B cell (primary cell): Measurements from ENCODE around the gene MAPKAPK3. TPM values are rescaled to one million over a fixed set of nuclear protein-coding genes. Genes with fewer than 3 reads are reported as not detected.

Source experiments
- ATAC-seq: fragments of 200-7000 bp; cut with Tn5 transposase; one replicate; pipeline ENCODE4 v1.10.0; 2021; ENCODE audit warnings: low read depth, mild to moderate bottlenecking, moderate number of reproducible peaks, moderate library complexity
- CTCF ChIA-PET: fragments of 350-600 bp; sonication (Branson Sonifier 250); formaldehyde crosslinking; loops from one replicate; lab custom pipeline; 2021; ENCODE audit warnings: antibody characterized with exemption, inconsistent platforms; lab: Charles Lee
- POLR2A ChIA-PET: fragments of 350-600 bp; sonication (Branson Sonifier 250); formaldehyde crosslinking; loops from one replicate; lab custom pipeline; 2021; ENCODE audit warnings: antibody characterized with exemption; lab: Charles Lee
- DNase-seq: peaks from one replicate; pipeline ENCODE4 v3.0.0; 2013
- H2AFZ ChIP-seq: 2 replicates; pipeline ENCODE4 v1.6.1; 2012; ENCODE audit warnings: mild to moderate bottlenecking, low read depth, low read length; ENCODE audit not compliant: insufficient read depth, poor library complexity, severe bottlenecking
- H3K27ac ChIP-seq, 2 donors: 1 replicate in 1 of 2; 2 replicates in 1 of 2; pipeline ENCODE4 v1.5.1; 2012 to 2013; ENCODE audit warnings: low read length in 2 of 2, mild to moderate bottlenecking in 2 of 2, moderate library complexity in 1 of 2
- H3K27me3 ChIP-seq, 4 experiments: fragments of 200-600 bp in 1 of 4; sonication (generic) in 1 of 4; replicated peaks in 1 of 4; 1 replicate in 2 of 4; 2 replicates in 2 of 4; pipeline versions ENCODE4 v1.6.1 to v1.7.0; 2013 to 2016; ENCODE audit warnings: low read length in 3 of 4, mild to moderate bottlenecking in 2 of 4, mixed read lengths in 1 of 4, moderate library complexity in 1 of 4; ENCODE audit not compliant: insufficient read depth in 4 of 4, control insufficient read depth in 3 of 4; ENCODE audit errors: control extremely low read depth in 1 of 4
- H3K36me3 ChIP-seq, 2 experiments: replicated peaks in 1 of 2; 1 replicate in 1 of 2; 2 replicates in 1 of 2; pipeline versions ENCODE4 v1.6.1 to v1.7.1; 2013; ENCODE audit warnings: low read length in 1 of 2; ENCODE audit not compliant: insufficient read depth in 2 of 2, control insufficient read depth in 1 of 2; ENCODE audit errors: control extremely low read depth in 1 of 2, extremely low read depth in 1 of 2
- H3K4me1 ChIP-seq, 2 donors: fragments of 200-600 bp in 1 of 2; sonication (generic) in 1 of 2; 1 replicate in 1 of 2; 2 replicates in 1 of 2; pipeline versions ENCODE4 v1.5.1 to v1.6.1; 2013 to 2017; ENCODE audit warnings: low read length in 2 of 2; ENCODE audit not compliant: control insufficient read depth in 2 of 2, insufficient read depth in 2 of 2
- H3K4me2 ChIP-seq: replicated peaks from 2 replicates; pipeline ENCODE3; 2012; ENCODE audit warnings: mild to moderate bottlenecking, low read depth, low read length; ENCODE audit not compliant: poor library complexity, severe bottlenecking
- H3K4me3 ChIP-seq, 5 experiments: fragments of 200-600 bp in 1 of 5; sonication (generic) in 1 of 5; 1 replicate in 3 of 5; 2 replicates in 2 of 5; pipeline versions ENCODE4 v1.5.1 to v1.7.0; 2011 to 2016; ENCODE audit warnings: low read length in 4 of 5, mild to moderate bottlenecking in 4 of 5, low read depth in 2 of 5, control low read depth in 1 of 5, moderate library complexity in 1 of 5; ENCODE audit not compliant: insufficient read depth in 1 of 5; ENCODE audit errors: control extremely low read depth in 1 of 5, extremely low read depth in 1 of 5
- H3K79me2 ChIP-seq: fragments of 200-600 bp; sonication (generic); one replicate; pipeline ENCODE4 v1.6.0; 2016; ENCODE audit warnings: low read length; ENCODE audit not compliant: control insufficient read depth, insufficient read depth
- H3K9ac ChIP-seq: fragments of 200-600 bp; sonication (generic); 2 replicates; pipeline ENCODE4 v1.6.1; 2017; ENCODE audit warnings: mild to moderate bottlenecking, low read length, moderate library complexity
- H3K9me3 ChIP-seq, 3 donors: one replicate each; pipeline versions ENCODE4 v1.6.1 to v1.7.1; 2013; ENCODE audit warnings: low read length in 2 of 3; ENCODE audit not compliant: control insufficient read depth in 2 of 3, insufficient read depth in 1 of 3; ENCODE audit errors: control extremely low read depth in 1 of 3
- H4K20me1 ChIP-seq: 2 replicates; pipeline ENCODE4 v1.6.0; 2012; ENCODE audit warnings: mild to moderate bottlenecking, low read length; ENCODE audit not compliant: insufficient read depth, control insufficient read depth, poor library complexity, severe bottlenecking
- H3K27ac Mint-ChIP-seq: one replicate; pipeline ENCODE4 v1.8.0; 2021; ENCODE audit warnings: mixed read lengths
- H3K27me3 Mint-ChIP-seq: one replicate; pipeline ENCODE4 v1.8.0; 2021; ENCODE audit warnings: mixed read lengths
- H3K4me1 Mint-ChIP-seq: one replicate; pipeline ENCODE4 v1.8.0; 2021; ENCODE audit warnings: mixed read lengths
- H3K4me3 Mint-ChIP-seq: one replicate; pipeline ENCODE4 v1.8.0; 2021; ENCODE audit warnings: mixed read lengths
- H3K9me3 Mint-ChIP-seq: one replicate; pipeline ENCODE4 v1.8.0; 2022; ENCODE audit warnings: mixed read lengths; ENCODE audit not compliant: insufficient read depth
- EZH2 ChIP-seq: IDR thresholded peaks from 2 replicates; pipeline ENCODE4 v1.6.1; 2012; ENCODE audit warnings: borderline replicate concordance, low read depth, mild to moderate bottlenecking, moderate library complexity, low read length; ENCODE audit not compliant: insufficient read depth, poor library complexity, severe bottlenecking
- WGBS: methylation state at CpG from one replicate; pipeline ENCODE4 v1.1.5; 2013; ENCODE audit warnings: missing lambda C conversion rate; ENCODE audit not compliant: insufficient coverage; 5-methylcytosine and 5-hydroxymethylcytosine counted together
- intact Hi-C: fragments of 100-400 bp; cut with micrococcal nuclease; formaldehyde crosslinking; loops from one replicate; pipeline ENCODE4 v1.10.0; 2022
- polyA plus RNA-seq: library from polyadenylated mRNA; depleted of rRNA; stranded (reverse); fragments of >200 nt; gene quantifications from 2 replicates; pipeline ENCODE4 v1.2.3, GENCODE V29; 2012
- total RNA-seq, 2 donors: library from RNA; stranded (reverse); fragments of 120-200 nt in 1 of 2; gene quantifications; 1 replicate in 1 of 2; 2 replicates in 1 of 2; pipeline versions ENCODE4 v1.2.3 to v1.2.4, GENCODE V29; 2013 to 2022
- TF ChIP-seq, protein P1 (sequence below): fragments of 200-600 bp; IDR thresholded peaks from one replicate; pipeline ENCODE4 v1.8.0; 2022; ENCODE audit warnings: antibody characterized with exemption, mild to moderate bottlenecking

Gene MAPKAPK3
- total and polyA plus RNA-seq, 2 donors (not counting 1 experiment from before 2014, with no cell fraction given): 17.8 to 18.8 TPM

DNA sequence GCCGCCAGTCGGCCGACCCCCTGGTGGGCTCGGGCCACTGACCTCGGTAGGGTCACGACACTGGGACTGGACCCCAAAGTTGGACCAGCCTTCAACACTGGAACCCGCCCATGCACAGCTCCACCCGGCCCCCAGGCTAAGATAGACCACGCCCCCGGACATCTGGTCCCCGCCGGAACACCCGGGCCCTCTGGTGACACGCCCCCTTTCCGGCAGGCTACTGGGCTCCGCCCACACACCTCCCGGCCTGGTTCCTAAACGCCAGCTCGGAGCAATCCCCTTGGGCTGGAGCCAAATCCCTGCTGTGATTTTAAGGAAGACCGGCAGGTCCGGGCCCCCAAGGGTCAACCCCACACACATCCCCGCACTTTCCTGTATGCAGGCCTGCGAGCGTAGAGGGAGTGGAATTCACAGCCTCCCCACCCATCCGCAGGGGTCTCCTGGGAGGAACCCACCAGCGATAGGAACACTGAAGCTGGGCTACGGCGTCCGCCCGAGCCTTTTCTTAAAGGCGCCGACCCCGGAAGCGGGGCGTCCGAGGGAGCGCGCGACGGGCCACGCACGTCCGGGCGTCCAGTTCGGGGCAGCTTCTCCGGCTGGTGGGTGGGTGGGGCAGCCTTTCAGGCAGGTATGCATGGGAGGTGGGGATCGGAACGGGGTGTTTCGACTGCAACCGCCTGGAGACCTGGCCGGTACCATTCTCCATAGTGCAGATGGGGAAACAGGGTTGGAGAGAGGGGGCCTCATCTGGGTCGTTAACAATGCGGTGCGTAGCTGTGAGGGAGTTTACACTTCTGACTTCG is 47.8 kb upstream of the MAPKAPK3 start, which contains the start of gene HEMK1:
HEMK1 (plus strand) TSS at position 576 of the 803 bp plus-strand sequence. CDS start 1,583 bp downstream, outside the sequence.
- Histone ChIP-seq H3K36me3 (peaks cover 0 to 12% of the 10 kb centered on the region in 2 experiments), H3K9ac (peak within 1 kb of the TSS; percentile 89), H3K9me3 (no peaks in the 10 kb centered on the region), H3K4me3 (peak within 1 kb of the TSS; percentile 69 to 93 (median 80)), H3K4me1 (peaks cover 16 to 39% of the 10 kb centered on the region in 2 donors), H3K4me2 (peak within 1 kb of the TSS; percentile 97), H4K20me1 (no peaks in the 10 kb centered on the region), H2AFZ (peak within 1 kb of the TSS; percentile 87), H3K27me3 (no peaks in the 10 kb centered on the region), H3K79me2 (peaks cover 11% of the 10 kb centered on the region), H3K27ac (peak within 1 kb of the TSS; percentile 77 to 82)
- peaks cover 35% of the 10 kb centered on the region for H3K4me1 Mint-ChIP-seq
- DNase-seq (peak; percentile 96), ATAC-seq (peak; percentile 77)
- ChIA-PET CTCF (interaction anchor here (0.6 to 16.8 kb wide), 9 partner anchors 18 to 1427 kb away, joined by 3 to 541 read pairs (median 6); partner anchors contain the start of genes CISH, CYB561D2, MAPKAPK3 and NPRL2), POLR2A (interaction anchor here (0.9 to 4.0 kb wide), 12 partner anchors 21 to 930 kb away, joined by 3 to 38 read pairs (median 8); partner anchors contain the start of genes CISH, CYB561D2, DCAF1 and MANF)
- intact Hi-C loops: loop anchor here (1.0 to 5.0 kb wide), 8 partner anchors 21 to 1102 kb away; partner anchors contain the start of genes TEX264 and TMEM115
- peak within 1 kb of the TSS; percentile 96 for H3K27ac Mint-ChIP-seq
- H3K27me3 Mint-ChIP-seq: no peaks in the 10 kb centered on the region
- under 1% methylated on average over 50 of the region's 55 CpGs for WGBS
- H3K9me3 Mint-ChIP-seq: no peaks in the 10 kb centered on the region
- TF ChIP-seq EZH2: no peak
- TF ChIP-seq, protein P1, sequence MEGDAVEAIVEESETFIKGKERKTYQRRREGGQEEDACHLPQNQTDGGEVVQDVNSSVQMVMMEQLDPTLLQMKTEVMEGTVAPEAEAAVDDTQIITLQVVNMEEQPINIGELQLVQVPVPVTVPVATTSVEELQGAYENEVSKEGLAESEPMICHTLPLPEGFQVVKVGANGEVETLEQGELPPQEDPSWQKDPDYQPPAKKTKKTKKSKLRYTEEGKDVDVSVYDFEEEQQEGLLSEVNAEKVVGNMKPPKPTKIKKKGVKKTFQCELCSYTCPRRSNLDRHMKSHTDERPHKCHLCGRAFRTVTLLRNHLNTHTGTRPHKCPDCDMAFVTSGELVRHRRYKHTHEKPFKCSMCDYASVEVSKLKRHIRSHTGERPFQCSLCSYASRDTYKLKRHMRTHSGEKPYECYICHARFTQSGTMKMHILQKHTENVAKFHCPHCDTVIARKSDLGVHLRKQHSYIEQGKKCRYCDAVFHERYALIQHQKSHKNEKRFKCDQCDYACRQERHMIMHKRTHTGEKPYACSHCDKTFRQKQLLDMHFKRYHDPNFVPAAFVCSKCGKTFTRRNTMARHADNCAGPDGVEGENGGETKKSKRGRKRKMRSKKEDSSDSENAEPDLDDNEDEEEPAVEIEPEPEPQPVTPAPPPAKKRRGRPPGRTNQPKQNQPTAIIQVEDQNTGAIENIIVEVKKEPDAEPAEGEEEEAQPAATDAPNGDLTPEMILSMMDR: no peak
- H3K4me3 Mint-ChIP-seq: peak within 1 kb of the TSS; percentile 98
